GM21447 (cell line): ENCODE data around the gene SRSF6.
"Not testable (repeated sequence)": the region's sequence is repeated elsewhere in the genome, so short reads cannot be mapped to it uniquely, and the experiment has no call there.

Source experiments
- ATAC-seq: cut with Tn5 transposase; IDR thresholded peaks from one replicate; pipeline ENCODE4 v1.9.1; 2021; ENCODE audit not compliant: unreplicated experiment

Gene SRSF6

GRCh38 chr20:43457640-43458421 lies at the start of gene SRSF6:
TSS of gene SRSF6 (plus strand) at chr20:43457896. CDS start at chr20:43458034, 138 bp downstream.
- ATAC-seq = peak; percentile 81

DNA sequence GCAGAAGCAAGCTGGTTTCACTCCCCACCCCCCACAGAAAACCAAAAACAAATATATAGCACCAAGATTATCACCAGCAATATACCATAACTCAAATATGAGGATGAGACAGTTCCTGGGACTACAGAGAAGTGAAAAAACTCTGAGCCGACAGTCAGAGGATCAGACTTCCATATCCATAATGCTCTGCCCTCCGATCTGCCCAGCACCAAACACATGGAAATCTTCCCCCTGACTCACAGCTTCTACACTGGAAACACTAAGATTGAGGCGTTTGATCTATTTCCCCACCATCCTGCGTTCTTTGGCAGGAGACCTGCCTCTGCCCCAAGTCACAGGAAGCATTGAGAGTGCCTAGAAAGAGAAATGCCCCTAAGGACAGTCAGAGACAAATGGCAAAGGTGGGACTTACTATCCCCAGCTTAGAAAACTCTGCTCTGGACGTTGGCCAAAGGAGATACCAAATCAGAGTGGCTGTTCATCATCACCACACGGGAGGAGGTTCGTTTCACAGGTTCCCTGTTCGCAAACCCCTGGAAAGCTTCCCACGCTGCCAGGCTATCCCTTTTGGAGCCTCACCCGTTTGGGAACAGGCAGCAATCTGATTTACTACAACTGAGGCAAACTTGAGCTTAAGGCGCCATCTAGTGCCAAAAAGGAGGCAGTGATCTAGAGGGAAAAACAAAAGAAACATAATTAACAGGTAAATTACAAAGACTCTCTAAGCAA lies 48.7 kb upstream of the SRSF6 start:
- no peak for ATAC-seq

DNA sequence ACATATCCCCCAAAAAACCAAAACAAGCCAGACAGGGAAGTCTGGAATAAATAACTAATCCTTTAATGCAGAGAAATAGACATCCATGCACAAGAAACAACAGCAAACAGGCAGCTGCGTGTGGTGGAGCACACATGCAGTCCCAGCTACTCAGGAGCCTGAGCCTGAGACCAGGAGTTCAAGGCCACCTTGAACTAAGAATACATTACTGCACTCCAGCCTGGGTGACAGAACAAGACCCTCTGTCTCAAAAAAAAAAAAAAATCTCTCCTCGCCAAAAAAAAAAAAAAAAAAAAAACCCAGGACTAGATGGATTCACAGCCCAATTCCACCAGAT lies 48.2 kb upstream of the SRSF6 start:
- ATAC-seq = no peak

GRCh38 chr20:43415661-43416430 lies 41.9 kb upstream of the SRSF6 start:
- ATAC-seq = no peak

DNA sequence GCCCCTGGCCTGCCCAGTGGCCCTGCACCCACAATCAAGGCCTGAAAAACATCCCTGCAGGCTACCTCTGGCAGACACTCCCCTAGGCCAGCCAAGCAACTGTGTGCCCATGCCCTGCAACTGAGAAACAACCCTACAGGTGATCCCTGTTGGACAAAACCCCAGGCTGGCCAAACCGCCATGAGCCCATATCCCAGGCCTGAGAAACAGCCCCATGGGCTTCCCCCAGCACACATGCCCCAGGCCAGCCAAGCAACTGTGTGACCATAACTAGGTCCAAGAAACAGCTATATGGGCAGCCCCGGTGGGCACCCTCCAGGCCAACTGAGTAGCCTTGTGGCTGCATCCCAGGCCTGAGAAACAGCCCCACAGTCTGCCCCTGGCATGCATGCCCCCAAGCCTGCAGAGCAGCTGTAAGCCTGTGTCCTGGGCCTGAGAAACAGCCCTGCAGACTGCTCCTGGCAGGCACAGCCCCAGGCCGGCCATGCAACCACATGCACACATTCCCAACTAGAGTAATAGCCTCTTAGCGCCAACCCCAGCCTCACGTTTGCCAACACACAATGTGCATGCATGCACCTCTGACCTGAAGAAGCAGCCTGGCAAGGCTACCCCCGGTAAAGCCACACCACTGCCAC lies 41.0 kb upstream of the SRSF6 start:
- ATAC-seq = no peak

DNA sequence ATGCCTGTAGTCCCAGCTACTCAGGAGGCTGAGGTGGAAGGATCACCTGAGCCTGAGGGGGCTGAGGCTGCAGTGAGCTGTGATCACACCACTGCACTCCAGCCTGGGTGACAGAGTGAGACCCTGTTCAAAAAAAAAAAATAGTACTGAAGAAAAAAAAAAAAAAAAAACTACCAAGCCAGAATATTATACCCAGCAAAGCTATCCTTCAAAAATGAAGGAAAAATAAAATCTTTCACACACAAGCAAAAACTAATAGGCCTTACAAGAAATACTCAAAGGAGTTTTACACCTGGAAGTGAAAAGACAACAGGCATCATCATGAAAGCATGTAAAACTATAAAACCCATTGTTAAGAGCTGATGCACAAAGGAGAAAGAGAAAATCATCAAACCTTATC lies 37.5 kb upstream of the SRSF6 start:
- no peak for ATAC-seq

DNA sequence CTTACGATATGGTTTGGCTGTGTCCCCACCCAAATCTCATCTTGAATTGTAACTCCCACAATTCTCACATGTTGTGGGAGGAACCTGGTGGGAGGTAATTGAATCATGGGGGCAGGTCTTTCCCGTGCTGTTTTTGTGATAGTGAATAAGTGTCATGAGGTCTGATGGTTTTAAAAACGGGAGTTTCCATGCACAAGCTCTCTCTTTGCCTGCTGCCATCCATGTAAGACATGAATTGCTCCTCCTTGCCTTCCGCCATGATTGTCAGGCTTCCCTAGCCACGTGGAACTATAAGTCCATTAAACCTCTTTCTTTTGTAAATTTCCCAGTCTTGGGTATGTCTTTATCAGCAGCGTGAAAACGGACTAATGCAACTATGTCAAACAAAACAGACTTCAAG lies 36.8 kb upstream of the SRSF6 start:
- not testable (repeated sequence) for ATAC-seq

GRCh38 chr20:43426172-43426571 lies 31.5 kb upstream of the SRSF6 start:
- no peak for ATAC-seq

- ATAC-seq = no peak
Measured at GRCh38 chr20:43430265-43431133, 27.2 kb upstream of the SRSF6 start.

DNA sequence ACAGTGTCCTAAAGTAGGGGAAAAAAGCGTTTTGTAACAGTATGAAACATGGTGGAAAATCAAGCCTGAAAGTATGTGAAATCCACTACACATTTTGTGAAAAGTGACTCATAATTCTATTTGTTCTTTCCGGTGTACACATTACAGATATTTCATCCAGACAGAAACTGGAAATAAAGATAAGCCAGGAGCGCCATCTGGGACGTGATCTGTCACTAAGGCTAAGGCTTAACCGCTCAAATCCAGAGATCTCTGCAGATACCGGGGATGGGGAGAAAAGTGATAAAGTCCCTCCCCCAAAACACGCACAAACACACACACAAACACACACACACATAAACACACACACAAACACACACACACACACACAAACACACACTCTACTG lies 26.6 kb upstream of the SRSF6 start:
- ATAC-seq = no peak

GRCh38 chr20:43432498-43432897 lies 25.2 kb upstream of the SRSF6 start:
- ATAC-seq = no peak

DNA sequence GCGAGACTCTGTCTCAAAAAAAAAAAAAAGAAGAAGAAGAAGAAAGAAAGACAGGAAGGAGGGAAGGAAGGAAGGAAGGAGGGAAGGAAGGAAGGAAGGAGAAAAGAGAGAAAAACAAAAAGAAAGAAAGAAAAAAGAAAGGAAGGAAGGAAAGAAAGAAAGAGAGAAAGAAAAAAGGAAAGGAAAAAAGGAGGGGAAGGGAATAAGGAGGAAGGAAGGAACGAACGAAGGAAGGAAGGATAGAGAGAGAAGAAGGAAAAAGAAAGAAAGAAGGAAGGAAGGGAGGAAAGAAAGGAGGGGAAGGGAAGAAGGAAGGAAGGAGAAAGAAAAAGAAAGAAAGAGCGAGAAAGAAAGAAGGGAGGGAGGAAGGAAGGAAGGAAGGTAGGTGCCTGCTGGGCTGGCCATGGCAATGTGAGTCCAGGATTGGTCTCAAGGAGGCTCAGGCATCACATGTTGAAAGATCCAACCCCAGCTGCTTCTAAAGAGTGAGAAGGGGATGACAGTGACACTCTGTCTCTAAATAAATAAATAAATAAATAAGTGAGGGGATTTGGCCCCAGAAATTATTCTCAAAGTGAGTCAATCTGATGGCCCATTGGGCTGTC lies 24.3 kb upstream of the SRSF6 start:
- no peak for ATAC-seq

DNA sequence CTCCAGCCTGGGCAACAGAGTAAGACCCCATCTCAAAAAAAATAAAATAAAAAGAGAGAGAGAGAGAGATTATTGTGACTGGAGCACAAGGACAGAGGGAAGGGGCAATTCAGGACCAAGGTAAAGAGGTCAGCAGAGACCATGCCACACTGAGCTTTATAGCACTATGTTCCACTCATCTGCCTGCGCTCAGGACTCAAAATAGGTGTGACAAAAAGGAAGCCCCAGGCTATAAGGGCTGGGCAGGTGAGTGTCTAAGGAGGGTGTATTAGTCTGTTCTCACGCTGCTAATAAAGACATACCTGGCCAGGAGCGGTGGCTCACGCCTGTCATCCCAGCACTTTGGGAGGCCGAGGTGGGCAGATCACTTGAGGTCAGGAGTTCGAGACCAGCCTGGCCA lies 23.1 kb upstream of the SRSF6 start:
- no peak for ATAC-seq

DNA sequence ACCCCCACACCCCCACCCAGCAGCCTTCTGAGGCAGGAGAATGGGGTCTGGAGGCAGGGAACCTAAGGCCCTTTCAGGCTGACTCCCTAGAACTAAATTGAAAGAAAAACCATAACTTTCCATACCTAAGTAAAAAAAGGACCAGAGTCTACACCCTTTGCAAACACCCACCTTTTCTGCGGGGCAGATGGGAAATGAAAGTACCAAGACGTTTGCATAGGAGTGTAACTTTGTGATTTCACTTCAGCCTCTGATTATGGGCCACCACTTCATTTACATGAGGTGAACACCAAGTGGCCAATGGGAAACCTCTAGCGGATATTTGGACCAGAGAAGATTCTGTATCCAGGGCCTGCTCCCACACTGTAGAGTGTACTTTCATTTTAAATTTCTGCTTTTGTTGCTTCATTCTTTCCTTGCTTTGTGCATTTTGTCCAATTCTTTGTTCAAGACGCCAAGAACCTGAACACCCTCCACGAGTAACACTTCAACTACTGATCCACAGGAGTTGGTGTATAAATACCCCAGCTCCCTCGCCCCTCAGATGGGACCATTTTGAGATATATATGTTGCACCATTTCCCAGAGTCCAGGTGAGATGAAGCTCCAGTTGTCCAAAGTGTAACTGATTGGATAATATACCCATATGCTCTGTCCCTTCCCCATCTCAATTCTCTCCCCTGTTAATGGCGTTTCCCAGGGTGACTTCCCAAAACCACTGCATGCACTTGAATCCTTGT lies 18.9 kb upstream of the SRSF6 start:
- peak; percentile 88 for ATAC-seq

- ATAC-seq = no peak
Measured at GRCh38 chr20:43440531-43440930, 17.2 kb upstream of the SRSF6 start.

GRCh38 chr20:43442282-43442880 lies 15.3 kb upstream of the SRSF6 start:
- no peak for ATAC-seq

DNA sequence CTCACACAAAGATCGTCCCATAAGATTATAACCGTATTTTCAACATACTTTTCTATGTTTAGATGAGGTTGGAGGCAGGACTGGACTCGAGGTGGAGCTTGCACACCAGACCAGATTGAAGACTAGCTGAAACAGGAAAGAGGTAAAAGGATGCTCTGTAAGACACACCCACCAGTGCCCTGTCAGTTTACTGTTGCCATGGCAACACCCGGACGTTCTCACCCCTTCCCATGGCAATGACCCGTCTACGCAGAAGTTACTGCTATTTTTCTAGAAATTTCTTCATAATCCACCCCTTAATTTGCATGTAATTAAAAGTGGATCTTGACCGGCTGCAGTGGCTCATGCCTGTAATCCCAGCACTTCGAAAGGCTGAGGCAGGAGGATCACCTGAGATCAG lies 13.6 kb upstream of the SRSF6 start:
- no peak for ATAC-seq

DNA sequence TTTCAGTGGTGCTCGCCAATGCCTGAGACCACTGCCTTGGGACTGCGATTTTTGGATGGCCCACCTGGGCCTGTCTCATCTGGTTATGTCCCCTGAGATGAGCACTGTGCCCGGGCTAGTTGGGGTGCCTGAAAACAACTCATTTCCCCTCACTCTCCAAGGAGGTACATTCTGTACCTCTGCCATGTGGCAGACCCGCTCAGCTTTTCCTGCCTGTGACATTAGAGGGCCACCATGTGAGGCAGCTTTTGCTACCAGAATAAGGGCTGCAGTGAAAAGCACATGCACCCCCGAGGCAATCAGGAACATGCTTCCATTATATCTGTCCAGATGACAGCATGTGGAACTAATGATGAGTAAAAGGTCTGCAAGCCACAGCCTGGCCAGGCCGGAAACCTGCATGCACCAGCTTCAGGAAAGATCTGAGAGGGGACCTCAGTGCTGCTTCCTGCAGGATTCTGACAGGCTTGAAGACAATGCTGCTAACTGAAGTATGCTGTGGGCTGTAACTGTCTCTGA lies 11.3 kb upstream of the SRSF6 start:
- ATAC-seq = no peak

GRCh38 chr20:43448431-43448747 lies 9.3 kb upstream of the SRSF6 start:
- ATAC-seq = not testable (repeated sequence)
